HepG2 (cell line): ENCODE results near the gene RPL18. TPM values are rescaled to one million over a fixed set of nuclear protein-coding genes. Genes with fewer than 3 reads are reported as not detected.

Experiments
- ATM ChIP-seq: fragments of 450-650 bp; IDR thresholded peaks from 2 replicates; pipeline ENCODE4 v1.7.1; 2017; ENCODE audit warnings: mild to moderate bottlenecking, borderline replicate concordance
- IKZF4 ChIP-seq: sonication (generic); formaldehyde crosslinking; IDR thresholded peaks from 2 replicates; pipeline ENCODE4 v1.5.1; 2020; ENCODE audit warnings: borderline replicate concordance, mild to moderate bottlenecking, low read depth, missing genetic modification reagents; ENCODE audit errors: not compliant biosample characterization
- JARID2 ChIP-seq: sonication (generic); formaldehyde crosslinking; IDR thresholded peaks from 2 replicates; pipeline ENCODE4 v1.8.1; 2023; ENCODE audit warnings: missing genetic modification reagents, inconsistent platforms; ENCODE audit not compliant: insufficient replicate concordance
- KLF12 ChIP-seq: sonication (generic); formaldehyde crosslinking; IDR thresholded peaks from 2 replicates; pipeline ENCODE4 v1.4.0; 2020; ENCODE audit warnings: missing genetic modification reagents, borderline replicate concordance
- MAZ ChIP-seq, 2 experiments: sonication (generic) in 1 of 2; formaldehyde crosslinking in 1 of 2; IDR thresholded peaks; 2 replicates each; pipeline versions ENCODE4 v1.5.0 to v1.6.1; 2012 to 2020; ENCODE audit warnings: low read depth in 2 of 2, mild to moderate bottlenecking in 2 of 2, borderline replicate concordance in 1 of 2, improper control_type of control experiment in 1 of 2, low read length in 1 of 2, missing genetic modification reagents in 1 of 2, moderate library complexity in 1 of 2
- NFYB ChIP-seq: sonication (generic); formaldehyde crosslinking; IDR thresholded peaks from 2 replicates; pipeline ENCODE4 v1.4.0; 2020; ENCODE audit warnings: missing genetic modification reagents
- NR2C2 ChIP-seq: sonication (generic); formaldehyde crosslinking; IDR thresholded peaks from 2 replicates; pipeline ENCODE4 v1.4.0; 2020; ENCODE audit warnings: missing genetic modification reagents, mild to moderate bottlenecking, moderate library complexity, borderline replicate concordance
- PHB2 ChIP-seq: fragments of 450-650 bp; IDR thresholded peaks from 2 replicates; pipeline ENCODE4 v1.6.1; 2018; ENCODE audit not compliant: partially characterized antibody
- PITX1 ChIP-seq: sonication (generic); formaldehyde crosslinking; IDR thresholded peaks from 2 replicates; pipeline ENCODE4 v1.5.1; 2020; ENCODE audit warnings: mild to moderate bottlenecking, missing genetic modification reagents
- RBFOX2 ChIP-seq: fragments of 200-400 bp; formaldehyde crosslinking; IDR thresholded peaks from 2 replicates; pipeline ENCODE4 v1.6.1; 2017; ENCODE audit warnings: low read depth, mild to moderate bottlenecking, low read length
- SNRNP70 ChIP-seq: fragments of 200-400 bp; formaldehyde crosslinking; IDR thresholded peaks from 2 replicates; pipeline ENCODE4 v1.6.1; 2017; ENCODE audit warnings: mild to moderate bottlenecking, low read depth, low read length, moderate library complexity
- ZBTB8A ChIP-seq: sonication (generic); formaldehyde crosslinking; IDR thresholded peaks from 2 replicates; pipeline ENCODE4 v1.4.0; 2020; ENCODE audit warnings: mild to moderate bottlenecking, low read depth, missing genetic modification reagents, borderline replicate concordance
- ZFP36L2 ChIP-seq: sonication (generic); formaldehyde crosslinking; IDR thresholded peaks from 2 replicates; pipeline ENCODE4 v1.4.0; 2020; ENCODE audit warnings: missing genetic modification reagents
- ZFX ChIP-seq: sonication (generic); formaldehyde crosslinking; IDR thresholded peaks from 2 replicates; pipeline ENCODE4 v1.4.0; 2020; ENCODE audit warnings: mild to moderate bottlenecking, low read depth, missing genetic modification reagents, moderate library complexity
- ZNF256 ChIP-seq: sonication (generic); formaldehyde crosslinking; conservative IDR thresholded peaks from 2 replicates; pipeline ENCODE4 v1.4.0; 2020; ENCODE audit warnings: missing genetic modification reagents
- ZNF264 ChIP-seq: sonication (generic); formaldehyde crosslinking; IDR thresholded peaks from 2 replicates; pipeline ENCODE4 v1.4.0; 2020; ENCODE audit warnings: missing genetic modification reagents
- ZNF296 ChIP-seq: sonication (generic); formaldehyde crosslinking; conservative IDR thresholded peaks from 2 replicates; pipeline ENCODE4 v1.5.0; 2020; ENCODE audit warnings: mild to moderate bottlenecking, missing genetic modification reagents
- ZNF746 ChIP-seq: sonication (generic); formaldehyde crosslinking; IDR thresholded peaks from 2 replicates; pipeline ENCODE4 v1.8.0; 2022; ENCODE audit warnings: mild to moderate bottlenecking, missing genetic modification reagents
- ZNF776 ChIP-seq: sonication (generic); formaldehyde crosslinking; IDR thresholded peaks from 2 replicates; pipeline ENCODE4 v1.4.0; 2020; ENCODE audit warnings: mild to moderate bottlenecking, missing genetic modification reagents
- ZNF788 ChIP-seq: sonication (generic); formaldehyde crosslinking; IDR thresholded peaks from 2 replicates; pipeline ENCODE4 v1.5.0; 2020; ENCODE audit warnings: mild to moderate bottlenecking, missing genetic modification reagents, borderline replicate concordance
- ZSCAN30 ChIP-seq: sonication (generic); formaldehyde crosslinking; IDR thresholded peaks from 2 replicates; pipeline ENCODE4 v1.5.0; 2020; ENCODE audit warnings: mild to moderate bottlenecking, missing genetic modification reagents
- polyA plus RNA-seq, 8 experiments: library from polyadenylated mRNA; depleted of rRNA in 3 of 8; stranded (reverse) in 7 of 8; unstranded in 1 of 8; fragments of >200 nt; fragmentation: Illumina TruSeq in 4 of 8; extraction: Trizol in 4 of 8; gene quantifications; 2 replicates each; pipeline versions ENCODE4 v1.2.1 to v1.2.3, GENCODE V29; 2011 to 2016; ENCODE audit warnings: low read depth in 4 of 8, missing spikeins in 1 of 8, mixed read lengths in 1 of 8; ENCODE audit not compliant: insufficient read depth in 1 of 8
- total RNA-seq, 5 experiments: library from RNA; depleted of rRNA; stranded (reverse); fragments of >200 nt; fragmentation: Illumina TruSeq; extraction: Trizol; gene quantifications; 2 replicates each; pipeline ENCODE4 v1.2.3, GENCODE V29; 2016; ENCODE audit warnings: low read depth in 1 of 5
- TF ChIP-seq, protein P1 (sequence below): sonication (generic); formaldehyde crosslinking; IDR thresholded peaks from 2 replicates; pipeline ENCODE4 v1.9.0; 2021; ENCODE audit warnings: missing genetic modification reagents, mild to moderate bottlenecking, borderline replicate concordance
- TF ChIP-seq, protein P2 (sequence below): sonication (generic); formaldehyde crosslinking; IDR thresholded peaks from 2 replicates; pipeline ENCODE4 v1.4.0; 2020; ENCODE audit warnings: missing genetic modification reagents, low read depth, mild to moderate bottlenecking, borderline replicate concordance
- TF ChIP-seq, protein P3 (sequence below): sonication (generic); IDR thresholded peaks from 2 replicates; pipeline ENCODE4 v1.6.1; 2016; ENCODE audit warnings: low read depth, borderline replicate concordance
- TF ChIP-seq, protein P4 (sequence below): IDR thresholded peaks from 2 replicates; pipeline ENCODE4 v1.6.1; 2016; ENCODE audit warnings: missing biosample characterization, missing genetic modification reagents, low read depth

Gene RPL18
- total and polyA plus RNA-seq, 2 of the 13 experiments (the other 11 are each of a cell fraction or from before 2014, with no cell fraction given) = 1,485 to 1,639 TPM

DNA sequence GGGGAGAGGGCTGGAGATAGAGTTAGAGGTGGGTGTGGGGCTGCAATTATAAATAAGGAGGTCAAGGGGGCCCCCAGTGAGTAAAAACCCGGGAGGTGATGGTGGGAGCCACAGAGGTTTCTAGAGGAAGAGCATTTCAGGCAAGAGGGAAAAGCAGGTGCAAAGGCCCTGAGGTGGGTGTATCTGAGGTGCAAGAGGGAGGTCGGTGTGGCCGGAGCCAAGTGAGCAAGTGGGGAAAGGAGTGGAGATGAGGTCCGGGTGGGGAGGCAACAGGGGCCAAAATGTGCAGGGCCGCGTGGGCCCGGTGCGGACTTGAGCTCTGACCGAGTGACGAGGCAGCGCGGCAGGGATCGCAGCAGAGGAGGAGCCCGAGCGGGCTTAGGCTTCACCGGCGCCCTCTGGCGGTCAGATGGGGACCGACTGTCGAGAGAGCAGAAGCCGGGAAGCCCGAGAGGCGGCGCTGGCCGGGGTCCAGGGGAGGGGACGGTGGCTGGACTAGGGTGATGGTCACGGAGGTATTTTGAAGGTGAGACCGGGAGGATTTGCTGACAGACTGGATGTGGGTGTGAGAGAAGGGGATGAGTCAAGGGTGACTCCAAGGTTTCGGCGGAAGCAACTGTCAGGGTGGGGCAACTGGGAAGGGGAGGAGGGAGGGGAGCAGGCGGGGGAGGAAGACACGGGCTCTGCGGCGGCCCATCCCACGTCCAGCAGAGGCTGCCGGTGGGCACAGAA lies 30.1 kb downstream of the RPL18 start (continued):
- TF ChIP-seq KLF12 (CRISPR knock-in tag) (0 out of 2 replicates have a peak, but pooled peaks have one; percentile 37), ATM (no peak), RBFOX2 (no peak), ZNF788 (CRISPR knock-in tag) (peak; percentile 68), ZNF776 (CRISPR knock-in tag) (no peak), IKZF4 (CRISPR knock-in tag) (no peak), ZNF746 (CRISPR knock-in tag) (peak; percentile 53; the same call in 1 of the 2 replicates), ZFP36L2 (CRISPR knock-in tag) (no peak), JARID2 (no peak), MAZ (IDR thresholded peaks at IDR 0.05; ENCODE audit: borderline replicate concordance, low read depth, low read length) (no peak), MAZ (CRISPR knock-in tag; IDR thresholded peaks at IDR 0.05; ENCODE audit: low read depth) (peak; percentile 64; the same call in 1 of the 2 replicates), NR2C2 (CRISPR knock-in tag) (no peak), ZNF296 (no peak), PITX1 (CRISPR knock-in tag) (peak; percentile 58; the same call in 1 of the 2 replicates), PHB2 (no peak), ZFX (CRISPR knock-in tag) (no peak), SNRNP70 (no peak), NFYB (CRISPR knock-in tag) (no peak), ZNF264 (no peak), ZBTB8A (no peak), ZSCAN30 (CRISPR knock-in tag) (no peak), ZNF256 (no peak)
- TF ChIP-seq, protein P1, sequence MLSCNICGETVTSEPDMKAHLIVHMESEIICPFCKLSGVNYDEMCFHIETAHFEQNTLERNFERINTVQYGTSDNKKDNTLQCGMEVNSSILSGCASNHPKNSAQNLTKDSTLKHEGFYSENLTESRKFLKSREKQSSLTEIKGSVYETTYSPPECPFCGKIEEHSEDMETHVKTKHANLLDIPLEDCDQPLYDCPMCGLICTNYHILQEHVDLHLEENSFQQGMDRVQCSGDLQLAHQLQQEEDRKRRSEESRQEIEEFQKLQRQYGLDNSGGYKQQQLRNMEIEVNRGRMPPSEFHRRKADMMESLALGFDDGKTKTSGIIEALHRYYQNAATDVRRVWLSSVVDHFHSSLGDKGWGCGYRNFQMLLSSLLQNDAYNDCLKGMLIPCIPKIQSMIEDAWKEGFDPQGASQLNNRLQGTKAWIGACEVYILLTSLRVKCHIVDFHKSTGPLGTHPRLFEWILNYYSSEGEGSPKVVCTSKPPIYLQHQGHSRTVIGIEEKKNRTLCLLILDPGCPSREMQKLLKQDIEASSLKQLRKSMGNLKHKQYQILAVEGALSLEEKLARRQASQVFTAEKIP = no peak
- TF ChIP-seq, protein P2, sequence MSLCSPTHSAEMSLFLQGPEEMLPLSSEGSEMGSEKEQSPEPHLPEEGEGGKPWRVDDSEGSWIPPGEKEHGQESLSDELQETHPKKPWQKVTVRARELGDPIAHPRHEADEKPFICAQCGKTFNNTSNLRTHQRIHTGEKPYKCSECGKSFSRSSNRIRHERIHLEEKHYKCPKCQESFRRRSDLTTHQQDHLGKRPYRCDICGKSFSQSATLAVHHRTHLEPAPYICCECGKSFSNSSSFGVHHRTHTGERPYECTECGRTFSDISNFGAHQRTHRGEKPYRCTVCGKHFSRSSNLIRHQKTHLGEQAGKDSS (CRISPR knock-in tag) = no peak
- TF ChIP-seq, protein P3, sequence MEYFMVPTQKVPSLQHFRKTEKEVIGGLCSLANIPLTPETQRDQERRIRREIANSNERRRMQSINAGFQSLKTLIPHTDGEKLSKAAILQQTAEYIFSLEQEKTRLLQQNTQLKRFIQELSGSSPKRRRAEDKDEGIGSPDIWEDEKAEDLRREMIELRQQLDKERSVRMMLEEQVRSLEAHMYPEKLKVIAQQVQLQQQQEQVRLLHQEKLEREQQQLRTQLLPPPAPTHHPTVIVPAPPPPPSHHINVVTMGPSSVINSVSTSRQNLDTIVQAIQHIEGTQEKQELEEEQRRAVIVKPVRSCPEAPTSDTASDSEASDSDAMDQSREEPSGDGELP = no peak
- TF ChIP-seq, protein P4, sequence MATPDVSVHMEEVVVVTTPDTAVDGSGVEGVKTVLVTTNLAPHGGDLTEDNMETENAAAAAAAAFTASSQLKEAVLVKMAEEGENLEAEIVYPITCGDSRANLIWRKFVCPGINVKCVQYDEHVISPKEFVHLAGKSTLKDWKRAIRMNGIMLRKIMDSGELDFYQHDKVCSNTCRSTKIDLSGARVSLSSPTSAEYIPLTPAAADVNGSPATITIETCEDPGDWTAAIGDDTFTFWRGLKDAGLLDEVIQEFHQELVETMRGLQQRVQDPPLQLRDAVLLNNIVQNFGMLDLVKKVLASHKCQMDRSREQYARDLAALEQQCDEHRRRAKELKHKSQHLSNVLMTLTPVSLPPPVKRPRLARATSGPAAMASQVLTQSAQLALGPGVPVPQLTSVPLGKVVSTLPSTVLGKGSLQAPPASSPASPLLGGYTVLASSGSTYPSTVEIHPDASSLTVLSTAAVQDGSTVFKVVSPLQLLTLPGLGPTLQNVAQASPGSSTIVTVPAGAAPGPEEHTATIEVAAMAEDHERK = no peak
